Measurements from ENCODE around the gene IL1RAPL2. TPM values are rescaled to one million over a fixed set of nuclear protein-coding genes. Genes with fewer than 3 reads are reported as not detected.

The IL1RAPL2 gene
- total RNA-seq, 1 donor from 2014 or later = not detected

- H3K36me3 ChIP-seq (ENCODE audit: control insufficient read depth, insufficient read depth, low read length) = no peaks in the 10 kb centered on the region
- H3K27me3 ChIP-seq (ENCODE audit: control insufficient read depth, insufficient read depth, low read length) = no peaks in the 10 kb centered on the region
- FAIRE-seq (no peak), DNase-seq (ENCODE audit: low read depth) (peak; percentile 58)
- H3K4me3 ChIP-seq (ENCODE audit: low read depth, low read length) = no peak overlapping the region
- no peak for TF ChIP-seq CTCF (IDR thresholded peaks at IDR 0.05; ENCODE audit: insufficient read depth, low read length, severe bottlenecking)
Measured at GRCh38 chrX:105136786-105137185, 570.8 kb downstream of the IL1RAPL2 start.

GRCh38 chrX:105150036-105150435 lies 584.0 kb downstream of the IL1RAPL2 start:
- no peaks in the 10 kb centered on the region for H3K36me3 ChIP-seq (ENCODE audit: control insufficient read depth, insufficient read depth, low read length)
- TF ChIP-seq CTCF (IDR thresholded peaks at IDR 0.05; ENCODE audit: insufficient read depth, low read length, severe bottlenecking) = no peak
- no peak overlapping the region for H3K4me3 ChIP-seq (ENCODE audit: low read depth, low read length)
- no peaks in the 10 kb centered on the region for H3K27me3 ChIP-seq (ENCODE audit: control insufficient read depth, insufficient read depth, low read length)
- DNase-seq (ENCODE audit: low read depth) = no peak
- no peak for FAIRE-seq

DNA sequence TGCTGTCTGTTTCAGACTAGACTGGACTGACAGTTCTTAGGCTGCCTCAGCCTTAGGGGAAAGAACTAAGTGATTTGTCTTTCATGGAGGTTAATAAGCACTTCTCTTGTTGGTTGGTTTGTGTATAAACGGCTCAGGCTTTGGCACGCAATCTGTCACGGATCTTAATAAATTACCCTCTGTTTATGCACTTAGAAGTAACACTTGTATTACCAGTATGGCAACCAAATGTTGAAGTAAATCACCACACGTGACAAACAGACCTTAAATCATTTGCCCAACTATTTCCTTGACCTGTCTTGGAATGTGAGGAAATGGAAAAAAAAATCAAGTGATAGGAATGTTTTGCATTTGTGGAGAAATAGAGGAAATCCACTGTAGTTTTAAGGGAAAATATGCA lies 584.6 kb downstream of the IL1RAPL2 start:
- Histone ChIP-seq H3K27me3 (ENCODE audit: control insufficient read depth, insufficient read depth, low read length) (no peaks in the 10 kb centered on the region), H3K4me3 (ENCODE audit: low read depth, low read length) (no peak overlapping the region), H3K36me3 (ENCODE audit: control insufficient read depth, insufficient read depth, low read length) (no peaks in the 10 kb centered on the region)
- FAIRE-seq (no peak), DNase-seq (ENCODE audit: low read depth) (no peak)
- TF ChIP-seq CTCF (IDR thresholded peaks at IDR 0.05; ENCODE audit: insufficient read depth, low read length, severe bottlenecking) = no peak

GRCh38 chrX:105167233-105167632 lies 601.2 kb downstream of the IL1RAPL2 start:
- Histone ChIP-seq H3K4me3 (ENCODE audit: low read depth, low read length) (no peak overlapping the region), H3K36me3 (ENCODE audit: control insufficient read depth, insufficient read depth, low read length) (no peaks in the 10 kb centered on the region), H3K27me3 (ENCODE audit: control insufficient read depth, insufficient read depth, low read length) (no peaks in the 10 kb centered on the region)
- peak; percentile 0 for DNase-seq (ENCODE audit: low read depth)
- no peak for FAIRE-seq
- no peak for TF ChIP-seq CTCF (IDR thresholded peaks at IDR 0.05; ENCODE audit: insufficient read depth, low read length, severe bottlenecking)

GRCh38 chrX:105168577-105168976 lies 602.6 kb downstream of the IL1RAPL2 start:
- no peaks in the 10 kb centered on the region for H3K27me3 ChIP-seq (ENCODE audit: control insufficient read depth, insufficient read depth, low read length)
- H3K4me3 ChIP-seq (ENCODE audit: low read depth, low read length) = no peak overlapping the region
- no peak for TF ChIP-seq CTCF (IDR thresholded peaks at IDR 0.05; ENCODE audit: insufficient read depth, low read length, severe bottlenecking)
- DNase-seq (ENCODE audit: low read depth) (no peak), FAIRE-seq (no peak)
- H3K36me3 ChIP-seq (ENCODE audit: control insufficient read depth, insufficient read depth, low read length) = no peaks in the 10 kb centered on the region

DNA sequence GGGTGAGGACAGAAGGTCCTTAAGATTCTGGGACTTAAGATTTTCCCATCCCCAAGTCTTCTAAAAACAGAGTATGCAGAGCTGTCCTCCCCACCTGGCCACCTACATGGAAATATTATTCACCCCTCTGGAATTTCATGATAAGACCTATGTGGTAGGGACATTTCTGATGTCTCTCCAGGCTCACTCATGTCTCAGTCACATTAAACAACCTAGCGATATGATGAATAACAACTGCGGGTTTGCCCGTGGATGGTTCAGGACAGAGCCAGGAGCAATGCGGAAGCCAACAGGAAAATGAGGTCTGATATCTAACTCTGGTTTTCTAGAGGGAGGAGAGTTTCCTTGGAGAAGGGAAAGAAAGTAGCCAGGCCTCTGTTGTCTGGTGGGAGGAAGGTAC lies 607.1 kb downstream of the IL1RAPL2 start:
- Histone ChIP-seq H3K36me3 (ENCODE audit: control insufficient read depth, insufficient read depth, low read length) (no peaks in the 10 kb centered on the region), H3K4me3 (ENCODE audit: low read depth, low read length) (no peak overlapping the region), H3K27me3 (ENCODE audit: control insufficient read depth, insufficient read depth, low read length) (no peaks in the 10 kb centered on the region)
- no peak for FAIRE-seq
- TF ChIP-seq CTCF (IDR thresholded peaks at IDR 0.05; ENCODE audit: insufficient read depth, low read length, severe bottlenecking) = no peak
- DNase-seq (ENCODE audit: low read depth) = no peak
